ENCODE results near the gene NKAIN2. TPM values are rescaled to one million over a fixed set of nuclear protein-coding genes. Genes with fewer than 3 reads are reported as not detected.

The NKAIN2 gene
- total RNA-seq, 1 experiment from 2014 or later, result not detected

DNA sequence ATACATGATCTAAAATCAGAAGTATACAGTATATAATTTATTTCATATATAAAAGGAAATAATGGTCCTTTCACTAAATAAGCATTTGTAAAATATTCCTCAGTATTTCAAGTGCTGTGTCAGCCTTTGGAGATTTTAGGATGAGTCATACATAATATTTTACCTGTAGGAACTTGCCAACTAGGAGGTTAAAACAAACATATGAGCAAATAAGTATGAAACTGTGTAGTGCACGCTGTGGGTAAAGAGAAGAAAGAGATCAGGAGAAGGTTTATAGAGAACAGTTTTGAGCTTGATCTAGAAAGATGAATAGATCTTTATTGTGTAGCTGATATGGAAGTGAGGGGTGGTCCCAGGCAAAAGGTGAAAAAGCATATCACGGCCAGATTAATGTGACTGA, 988.7 kb downstream of the NKAIN2 start:
- CTCF ChIA-PET, result no interaction called here
- H3K27ac ChIP-seq (ENCODE audit: low read depth, low read length), result no peak overlapping the region

DNA sequence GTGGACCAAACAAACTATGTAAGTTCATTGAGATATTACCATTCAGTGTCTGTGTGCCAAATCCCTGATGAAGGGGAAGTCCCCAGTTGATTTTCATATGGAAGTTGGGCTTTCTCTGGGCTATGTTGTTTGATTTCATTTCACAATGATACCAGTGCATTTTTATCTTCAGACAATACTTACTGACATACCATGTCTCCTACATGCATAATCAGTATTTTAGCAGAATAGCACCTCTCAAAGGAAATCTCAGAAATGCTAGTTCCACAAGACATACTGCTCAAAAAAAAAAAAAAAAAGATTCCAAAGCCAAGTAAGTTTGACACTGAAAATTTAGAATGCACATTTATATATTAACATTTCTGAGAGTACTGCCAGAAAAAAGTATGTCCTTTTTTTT, 989.7 kb downstream of the NKAIN2 start:
- H3K9ac ChIP-seq (ENCODE audit: low read length), result no peak overlapping the region
- ChIA-PET POLR2A (no interaction called here), CTCF (no interaction called here), RAD21 (ENCODE audit: low non-redundant PET in 1 of 2, low total read pairs in 2 of 2, uncharacterized antibody in 2 of 2, unreplicated experiment in 2 of 2) (no interaction called here)
- no peaks in the 10 kb centered on the region for H3K9me2 ChIP-seq (ENCODE audit: insufficient read depth)
- BruUV-seq (replicated peaks), result no TSS peak
- intact Hi-C loops (cut with micrococcal nuclease), result no loop called here
- H3K27ac ChIP-seq (ENCODE audit: low read depth, low read length), result no peak overlapping the region
- H4K20me1 ChIP-seq (ENCODE audit: insufficient read depth), result no peaks in the 10 kb centered on the region
- no peak overlapping the region for H3K4me2 ChIP-seq (ENCODE audit: low read length)
- peaks cover 79% of the 10 kb centered on the region for H3K27me3 ChIP-seq (ENCODE audit: insufficient read depth, low read length)
- no peaks in the 10 kb centered on the region for H3K9me3 ChIP-seq (ENCODE audit: control insufficient read depth in 1 of 2, insufficient read depth in 1 of 2, low read depth in 1 of 2, low read length in 2 of 2)
- DNase-seq (ENCODE audit: low read depth, low spot score) (no peak), ATAC-seq (no peak)
- H3K4me3 ChIP-seq (replicated peaks in 1 of 2; ENCODE audit: low read depth in 1 of 2, low read length in 2 of 2), result no peak overlapping the region
- H3K36me3 ChIP-seq (ENCODE audit: control insufficient read depth in 1 of 2, insufficient read depth in 2 of 2, low read length in 2 of 2), result no peaks in the 10 kb centered on the region
- no peak overlapping the region for H2AFZ ChIP-seq (ENCODE audit: low read depth, low read length, poor library complexity, severe bottlenecking)
- no peaks in the 10 kb centered on the region for H3K4me1 ChIP-seq (ENCODE audit: control insufficient read depth in 1 of 2, insufficient read depth in 2 of 2, low read length in 2 of 2)
- H3K79me2 ChIP-seq (ENCODE audit: insufficient read depth, low read length), result no peaks in the 10 kb centered on the region
- no peak for TF ChIP-seq YY1 (IDR thresholded peaks at IDR 0.05; ENCODE audit: extremely low read depth, insufficient replicate concordance, low read depth, low read length)
- TF ChIP-seq, protein P1, sequence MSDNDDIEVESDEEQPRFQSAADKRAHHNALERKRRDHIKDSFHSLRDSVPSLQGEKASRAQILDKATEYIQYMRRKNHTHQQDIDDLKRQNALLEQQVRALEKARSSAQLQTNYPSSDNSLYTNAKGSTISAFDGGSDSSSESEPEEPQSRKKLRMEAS (IDR thresholded peaks at IDR 0.05), result no peak
- TF ChIP-seq ZNF274 (IDR thresholded peaks at IDR 0.05; ENCODE audit: low read depth, low read length), result no peak
- TF ChIP-seq SRF (IDR thresholded peaks at IDR 0.05; ENCODE audit: low read depth), result no peak
- no peak for TF ChIP-seq POLR2A (IDR thresholded peaks at IDR 0.05; ENCODE audit: borderline replicate concordance, extremely low read depth, insufficient read depth, insufficient read length)
- TF ChIP-seq ZBTB33 (IDR thresholded peaks at IDR 0.05; ENCODE audit: extremely low read depth, insufficient replicate concordance, low read length), result no peak
- TF ChIP-seq ZFX (IDR thresholded peaks at IDR 0.05), result no peak
- TF ChIP-seq EZH2 (IDR thresholded peaks at IDR 0.05), result no peak
- no peak for TF ChIP-seq ELF1 (IDR thresholded peaks at IDR 0.05; ENCODE audit: borderline replicate concordance, low read depth)
- TF ChIP-seq JUND (IDR thresholded peaks at IDR 0.05), result no peak
- no peak for TF ChIP-seq CBX3 (IDR thresholded peaks at IDR 0.05; ENCODE audit: low read depth)

More for the DNA sequence above, 988.7 kb downstream of the NKAIN2 start:
- no peaks in the 10 kb centered on the region for H3K79me2 ChIP-seq (ENCODE audit: insufficient read depth, low read length)
- no peak overlapping the region for H2AFZ ChIP-seq (ENCODE audit: low read depth, low read length, poor library complexity, severe bottlenecking)
- no peak overlapping the region for H3K9ac ChIP-seq (ENCODE audit: low read length)
- H3K4me1 ChIP-seq (ENCODE audit: control insufficient read depth in 1 of 2, insufficient read depth in 2 of 2, low read length in 2 of 2), result no peaks in the 10 kb centered on the region
- ATAC-seq (no peak), DNase-seq (ENCODE audit: low read depth, low spot score) (no peak)
- ChIA-PET POLR2A (no interaction called here), RAD21 (ENCODE audit: low non-redundant PET in 1 of 2, low total read pairs in 2 of 2, uncharacterized antibody in 2 of 2, unreplicated experiment in 2 of 2) (no interaction called here)
- intact Hi-C loops (cut with micrococcal nuclease), result no loop called here
- no TSS peak for BruUV-seq (replicated peaks)
- no peaks in the 10 kb centered on the region for H4K20me1 ChIP-seq (ENCODE audit: insufficient read depth)
- H3K4me2 ChIP-seq (ENCODE audit: low read length), result no peak overlapping the region
- no peaks in the 10 kb centered on the region for H3K9me2 ChIP-seq (ENCODE audit: insufficient read depth)
- H3K36me3 ChIP-seq (ENCODE audit: control insufficient read depth in 1 of 2, insufficient read depth in 2 of 2, low read length in 2 of 2), result no peaks in the 10 kb centered on the region
- no peak overlapping the region for H3K4me3 ChIP-seq (replicated peaks in 1 of 2; ENCODE audit: low read depth in 1 of 2, low read length in 2 of 2)
- TF ChIP-seq ATF3 (IDR thresholded peaks at IDR 0.05) (no peak), SRF (IDR thresholded peaks at IDR 0.05; ENCODE audit: low read depth) (no peak), SP1 (IDR thresholded peaks at IDR 0.05; ENCODE audit: low read depth) (no peak), POLR2AphosphoS5 (IDR thresholded peaks at IDR 0.05; ENCODE audit: low read depth, low read length) (no peak), TCF7L2 (IDR thresholded peaks at IDR 0.05; ENCODE audit: borderline replicate concordance, extremely low read depth, insufficient read depth, insufficient read length) (no peak), ELF1 (IDR thresholded peaks at IDR 0.05; ENCODE audit: borderline replicate concordance, low read depth) (no peak), POLR2A (IDR thresholded peaks at IDR 0.05; ENCODE audit: borderline replicate concordance, extremely low read depth, insufficient read depth, insufficient read length) (no peak)
- TF ChIP-seq, protein P2, sequence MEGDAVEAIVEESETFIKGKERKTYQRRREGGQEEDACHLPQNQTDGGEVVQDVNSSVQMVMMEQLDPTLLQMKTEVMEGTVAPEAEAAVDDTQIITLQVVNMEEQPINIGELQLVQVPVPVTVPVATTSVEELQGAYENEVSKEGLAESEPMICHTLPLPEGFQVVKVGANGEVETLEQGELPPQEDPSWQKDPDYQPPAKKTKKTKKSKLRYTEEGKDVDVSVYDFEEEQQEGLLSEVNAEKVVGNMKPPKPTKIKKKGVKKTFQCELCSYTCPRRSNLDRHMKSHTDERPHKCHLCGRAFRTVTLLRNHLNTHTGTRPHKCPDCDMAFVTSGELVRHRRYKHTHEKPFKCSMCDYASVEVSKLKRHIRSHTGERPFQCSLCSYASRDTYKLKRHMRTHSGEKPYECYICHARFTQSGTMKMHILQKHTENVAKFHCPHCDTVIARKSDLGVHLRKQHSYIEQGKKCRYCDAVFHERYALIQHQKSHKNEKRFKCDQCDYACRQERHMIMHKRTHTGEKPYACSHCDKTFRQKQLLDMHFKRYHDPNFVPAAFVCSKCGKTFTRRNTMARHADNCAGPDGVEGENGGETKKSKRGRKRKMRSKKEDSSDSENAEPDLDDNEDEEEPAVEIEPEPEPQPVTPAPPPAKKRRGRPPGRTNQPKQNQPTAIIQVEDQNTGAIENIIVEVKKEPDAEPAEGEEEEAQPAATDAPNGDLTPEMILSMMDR (IDR thresholded peaks at IDR 0.05 in 2 of 3, conservative IDR thresholded peaks at IDR 0.05 in 1 of 3; ENCODE audit: borderline replicate concordance in 1 of 3, insufficient read depth in 1 of 3, low read depth in 2 of 3, low read length in 2 of 3), result no peak
- H3K9me3 ChIP-seq (ENCODE audit: control insufficient read depth in 1 of 2, insufficient read depth in 1 of 2, low read depth in 1 of 2, low read length in 2 of 2), result no peaks in the 10 kb centered on the region
- peaks cover 87% of the 10 kb centered on the region for H3K27me3 ChIP-seq (ENCODE audit: insufficient read depth, low read length)
